GM12878 (cell line): ENCODE data around the gene STARD5.

Experiments used
- CHD4 ChIP-seq: fragments of 200-600 bp; sonication (generic); IDR thresholded peaks from 2 replicates; pipeline ENCODE4 v1.6.1; 2016; ENCODE audit warnings: mild to moderate bottlenecking
- E4F1 ChIP-seq: fragments of 450-650 bp; IDR thresholded peaks from 2 replicates; pipeline ENCODE4 v1.6.1; 2018; ENCODE audit warnings: borderline replicate concordance, mild to moderate bottlenecking; ENCODE audit not compliant: partially characterized antibody
- EZH2 ChIP-seq: IDR thresholded peaks from 2 replicates; pipeline ENCODE4 v1.6.1; 2012; ENCODE audit warnings: low read depth, mild to moderate bottlenecking, control low read depth, inconsistent platforms, low read length, borderline replicate concordance; ENCODE audit not compliant: control insufficient read depth
- NR2C2 ChIP-seq: IDR thresholded peaks from 2 replicates; pipeline ENCODE4 v1.6.1; 2011; ENCODE audit warnings: borderline replicate concordance, low read depth; ENCODE audit not compliant: control insufficient read depth, insufficient read length
- RAD21 ChIP-seq: IDR thresholded peaks from 2 replicates; pipeline ENCODE4 v1.6.1; 2011; ENCODE audit warnings: mild to moderate bottlenecking, low read depth, low read length, moderate library complexity; ENCODE audit not compliant: insufficient read depth
- REST ChIP-seq: IDR thresholded peaks from 2 replicates; pipeline ENCODE4 v1.6.1; 2012; ENCODE audit warnings: mild to moderate bottlenecking, low read depth, low read length
- ZNF207 ChIP-seq: fragments of 450-650 bp; IDR thresholded peaks from 2 replicates; pipeline ENCODE4 v1.6.1; 2014; ENCODE audit warnings: antibody characterized with exemption, mild to moderate bottlenecking, borderline replicate concordance

GRCh38 chr15:81339321-81339720 lies 15.4 kb upstream of the STARD5 start:
- no peak for TF ChIP-seq NR2C2
- TF ChIP-seq EZH2: no peak
- TF ChIP-seq CHD4: no peak
- TF ChIP-seq ZNF207: no peak
- TF ChIP-seq REST: no peak
- TF ChIP-seq E4F1: no peak
- no peak for TF ChIP-seq RAD21
